Heart right ventricle (tissue), 16 donors: ENCODE results near the gene ADAM29. TPM values are rescaled to one million over a fixed set of nuclear protein-coding genes. Genes with fewer than 3 reads are reported as not detected.

Source experiments
- ATAC-seq, 8 donors: fragments of 200-7000 bp; cut with Tn5 transposase; one replicate each; pipeline ENCODE4 v1.9.1; 2020; ENCODE audit warnings: mild to moderate bottlenecking in 8 of 8, moderate library complexity in 8 of 8, moderate number of reproducible peaks in 1 of 8
- DNase-seq, 2 donors: peaks; one replicate each; pipeline ENCODE4 v3.0.0-alpha.2; 2020
- H3K27ac ChIP-seq, 10 donors: fragments of 200-600 bp; sonication (generic) in 2 of 10; one replicate each; pipeline versions ENCODE4 v1.5.0 to v1.8.0; 2020 to 2022; ENCODE audit warnings: mild to moderate bottlenecking in 3 of 10
- H3K27me3 ChIP-seq, 7 donors: fragments of 200-600 bp; one replicate each; pipeline ENCODE4 v1.8.0; 2021 to 2022; ENCODE audit warnings: mild to moderate bottlenecking in 2 of 7
- H3K36me3 ChIP-seq, 9 donors: fragments of 200-600 bp; sonication (generic) in 1 of 9; one replicate each; pipeline versions ENCODE4 v1.5.0 to v1.8.0; 2020 to 2022; ENCODE audit warnings: mild to moderate bottlenecking in 2 of 9
- H3K4me1 ChIP-seq, 9 donors: fragments of 200-600 bp; sonication (generic) in 1 of 9; one replicate each; pipeline versions ENCODE4 v1.5.0 to v1.8.0; 2020 to 2022; ENCODE audit warnings: mild to moderate bottlenecking in 4 of 9
- H3K4me3 ChIP-seq, 10 donors: fragments of 200-600 bp; sonication (generic) in 2 of 10; one replicate each; pipeline versions ENCODE4 v1.5.0 to v1.8.0; 2020 to 2022; ENCODE audit warnings: mild to moderate bottlenecking in 7 of 10, moderate library complexity in 2 of 10
- H3K9me3 ChIP-seq, 11 donors: fragments of 200-600 bp in 10 of 11; sonication (generic) in 2 of 11; one replicate each; pipeline versions ENCODE4 v1.5.0 to v1.8.0; 2013 to 2022; ENCODE audit warnings: mild to moderate bottlenecking in 2 of 11, control low read depth in 1 of 11, moderate library complexity in 1 of 11
- CTCF ChIP-seq, 9 donors: fragments of 200-600 bp; sonication (generic) in 2 of 9; IDR thresholded peaks; one replicate each; pipeline versions ENCODE4 v1.5.0 to v1.8.0; 2021 to 2022; ENCODE audit warnings: antibody characterized with exemption in 9 of 9, mild to moderate bottlenecking in 5 of 9, moderate library complexity in 1 of 9
- WGBS, 2 donors: extraction: QIAGEN DNeasy Blood & Tissue Kit; methylation state at CpG; one replicate each; pipeline ENCODE4 v1.1.7; 2013; ENCODE audit warnings: inconsistent platforms in 1 of 2; 5-methylcytosine and 5-hydroxymethylcytosine counted together
- intact Hi-C, 10 donors: fragments of 100-400 bp; cut with DNase I; formaldehyde crosslinking; loops; one replicate each; pipeline versions ENCODE4 v1.11.1 to v1.14.2; 2022
- polyA plus RNA-seq, 2 donors: library from polyadenylated mRNA; stranded (reverse); fragments of 200-250 nt; gene quantifications; one replicate each; pipeline ENCODE4 v1.2.3, GENCODE V29; 2013
- total RNA-seq, 10 donors: library from RNA; stranded (reverse); fragmentation: NEBNext Ultra II Directional in 3 of 10; extraction: Animal tissue kit (Norgen Biotek cat#: 25700) in 3 of 10; gene quantifications; one replicate each; pipeline versions ENCODE4 v1.2.1 to v1.2.4, GENCODE V29; 2021 to 2023
- donor health status: Arrhythmogenic right ventricular cardiomyopathy.
- donor health status: ischemic (EF 13 %, LVEDD 7.1; RV severe dilation, severe dysfunction).
- donor health status: healthy with polysubstance abuse.
- donor health status: DM: no; HTN: yes; CAD: no.
- donor health status: DM: no; HTN: no; CAD: no.
- donor health status: ischemic (EF 25% LVEDD 6.9; RV normal size, moderate dysfunction).
- donor health status: ischemic (EF 25% LVEDD 5.7; RV mildly dilated, moderate dysfunction).
- donor health status: healthy.
- donor health status: DM: yes; HTN: yes; CAD: no.
- donor health status: Ischemic cardiomyopathy.
- donor health status: ischemic (EF 35%, LVEDD 5.7; RV mildly dilated, moderate dysfunction).
- donor health status: nonischemic (EF 11% LVEDD 7.7; RV severe dilation, severe dysfunction).
- donor health status: DM: yes; HTN: yes; CAD: no.
- donor health status: PGD.
- donor health status: ischemic (EF 29% LVEDD 5.4; RV normal size, mild dysfunction).
- donor health status: nonischemic (EF 23%, LVEDD 6.1; RV moderate dilation, normal function).

Gene ADAM29
- total and polyA plus RNA-seq, 12 donors = not detected

- ATAC-seq (no peak), DNase-seq (no peak)
- H3K27me3 ChIP-seq = no peaks in the 10 kb centered on the region
- H3K36me3 ChIP-seq = no peaks in the 10 kb centered on the region
- no peak overlapping the region for H3K27ac ChIP-seq
- no peak overlapping the region for H3K4me3 ChIP-seq
- H3K4me1 ChIP-seq = no peaks in the 10 kb centered on the region
- H3K9me3 ChIP-seq = peaks cover 0 to 53% (median 24%) of the 10 kb centered on the region in 11 donors
- TF ChIP-seq CTCF (IDR thresholded peaks at IDR 0.05) = no peak
- intact Hi-C loops = no loop called here
These were observed 10.7 kb upstream of the ADAM29 start for GRCh38 chr4:174907508-174907907.

GRCh38 chr4:174910271-174910670, 7.9 kb upstream of the ADAM29 start:
- Histone ChIP-seq H3K9me3 (peaks cover 0 to 36% (median 7%) of the 10 kb centered on the region in 11 donors), H3K27me3 (no peaks in the 10 kb centered on the region), H3K4me1 (no peaks in the 10 kb centered on the region), H3K4me3 (no peak overlapping the region), H3K36me3 (no peaks in the 10 kb centered on the region), H3K27ac (no peak overlapping the region)
- 56 to 61% methylated on average over 1 of the region's 1 CpG for WGBS, 2 donors
- intact Hi-C loops = no loop called here
- DNase-seq (no peak), ATAC-seq (no peak)
- no peak for TF ChIP-seq CTCF (IDR thresholded peaks at IDR 0.05)

- Histone ChIP-seq H3K4me3 (no peak overlapping the region), H3K27ac (no peak overlapping the region), H3K36me3 (no peaks in the 10 kb centered on the region), H3K27me3 (no peaks in the 10 kb centered on the region), H3K9me3 (peaks cover 0 to 21% (median 0%) of the 10 kb centered on the region in 11 donors), H3K4me1 (no peaks in the 10 kb centered on the region)
- no peak for TF ChIP-seq CTCF (IDR thresholded peaks at IDR 0.05)
- 75 to 77% methylated on average over 3 of the region's 3 CpGs for WGBS, 2 donors
- ATAC-seq = no peak
- no peak for DNase-seq
- intact Hi-C loops = no loop called here
These were observed 5.1 kb upstream of the ADAM29 start for GRCh38 chr4:174912919-174913543.

- TF ChIP-seq CTCF (IDR thresholded peaks at IDR 0.05) = no peak
- DNase-seq (no peak), ATAC-seq (no peak)
- H3K4me3 ChIP-seq = no peak overlapping the region
- no peak overlapping the region for H3K27ac ChIP-seq
- H3K36me3 ChIP-seq = no peaks in the 10 kb centered on the region
- no peaks in the 10 kb centered on the region for H3K27me3 ChIP-seq
- intact Hi-C loops = no loop called here
- H3K4me1 ChIP-seq = no peaks in the 10 kb centered on the region
- 69 to 70% methylated on average over 2 of the region's 2 CpGs for WGBS, 2 donors
- H3K9me3 ChIP-seq = no peaks in the 10 kb centered on the region
These were observed 1.8 kb downstream of the ADAM29 start for GRCh38 chr4:174919886-174920423.
